MM.1S (cell line): ENCODE measurements around the gene CSNK1A1.

Experiments used
- EZH2 ChIP-seq: fragments of 300-600 bp; sonication (generic); optimal IDR thresholded peaks from 2 replicates; pipeline ENCODE3; 2017; ENCODE audit warnings: low read depth, mild to moderate bottlenecking, antibody characterized with exemption, low read length, mixed read lengths
- EZH2phosphoT487 ChIP-seq: fragments of 300-600 bp; sonication (generic); IDR thresholded peaks from 2 replicates; pipeline ENCODE4 v1.6.1; 2018; ENCODE audit warnings: antibody characterized with exemption, low read length
- TF ChIP-seq, protein P1 (sequence below): fragments of 300-600 bp; sonication (generic); IDR thresholded peaks from 2 replicates; pipeline ENCODE4 v1.5.1; 2016; ENCODE audit warnings: antibody characterized with exemption, low read length, mixed read lengths

DNA sequence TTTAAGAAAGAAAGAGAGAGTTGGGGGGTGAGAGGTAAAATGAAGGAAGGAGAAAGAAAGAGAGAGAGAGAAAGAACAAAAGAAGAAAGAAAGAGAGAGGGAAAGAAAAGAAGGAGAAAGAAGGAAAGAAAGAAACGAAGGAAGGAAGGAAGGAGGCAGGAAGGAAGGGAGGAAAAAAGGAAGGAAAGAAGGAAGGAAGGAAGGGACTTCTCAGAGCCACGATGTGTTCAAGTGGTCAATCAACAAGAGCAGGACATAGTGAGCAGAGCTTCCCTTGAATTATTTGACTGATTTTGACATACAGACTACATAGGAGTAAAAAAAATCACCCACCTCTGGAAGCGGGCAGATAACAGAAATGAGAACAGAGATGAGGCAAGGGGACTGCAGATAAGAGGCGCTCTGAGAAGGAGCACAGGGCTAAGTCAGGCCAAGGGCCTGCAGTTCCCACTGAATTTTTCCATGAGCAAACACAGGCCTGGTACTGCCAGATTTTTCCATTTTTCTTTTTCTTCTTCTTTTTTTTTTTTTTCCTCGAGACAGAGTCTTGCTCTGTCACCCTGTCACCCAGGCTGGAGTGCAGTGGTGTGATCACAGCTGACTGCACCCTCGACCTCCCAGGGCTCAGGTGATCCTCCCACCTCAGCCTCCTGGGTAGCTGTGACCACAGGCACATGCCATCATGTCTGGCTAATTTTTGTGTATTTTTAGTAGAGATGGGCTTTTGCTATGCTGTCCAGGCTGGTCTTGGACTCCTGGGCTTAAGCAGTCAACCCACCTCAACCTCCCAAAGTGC is 94.4 kb downstream of the CSNK1A1 start:
- TF ChIP-seq EZH2phosphoT487 = no peak
- TF ChIP-seq, protein P1, sequence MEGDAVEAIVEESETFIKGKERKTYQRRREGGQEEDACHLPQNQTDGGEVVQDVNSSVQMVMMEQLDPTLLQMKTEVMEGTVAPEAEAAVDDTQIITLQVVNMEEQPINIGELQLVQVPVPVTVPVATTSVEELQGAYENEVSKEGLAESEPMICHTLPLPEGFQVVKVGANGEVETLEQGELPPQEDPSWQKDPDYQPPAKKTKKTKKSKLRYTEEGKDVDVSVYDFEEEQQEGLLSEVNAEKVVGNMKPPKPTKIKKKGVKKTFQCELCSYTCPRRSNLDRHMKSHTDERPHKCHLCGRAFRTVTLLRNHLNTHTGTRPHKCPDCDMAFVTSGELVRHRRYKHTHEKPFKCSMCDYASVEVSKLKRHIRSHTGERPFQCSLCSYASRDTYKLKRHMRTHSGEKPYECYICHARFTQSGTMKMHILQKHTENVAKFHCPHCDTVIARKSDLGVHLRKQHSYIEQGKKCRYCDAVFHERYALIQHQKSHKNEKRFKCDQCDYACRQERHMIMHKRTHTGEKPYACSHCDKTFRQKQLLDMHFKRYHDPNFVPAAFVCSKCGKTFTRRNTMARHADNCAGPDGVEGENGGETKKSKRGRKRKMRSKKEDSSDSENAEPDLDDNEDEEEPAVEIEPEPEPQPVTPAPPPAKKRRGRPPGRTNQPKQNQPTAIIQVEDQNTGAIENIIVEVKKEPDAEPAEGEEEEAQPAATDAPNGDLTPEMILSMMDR = no peak
- no peak for TF ChIP-seq EZH2
